Measurements from ENCODE around the gene POU2F1. TPM values are rescaled to one million over a fixed set of nuclear protein-coding genes. Genes with fewer than 3 reads are reported as not detected.

POU2F1 gene
- total RNA-seq, 1 experiment from 2014 or later: 25.0 TPM

- Histone ChIP-seq H3K27ac (ENCODE audit: low read depth, low read length, poor library complexity, severe bottlenecking) (no peak overlapping the region), H3K4me1 (ENCODE audit: insufficient read depth, low read length, poor library complexity, severe bottlenecking) (peaks cover 44% of the 10 kb centered on the region), H3K27me3 (replicated peaks; ENCODE audit: insufficient read depth, low read depth, low read length, poor library complexity) (no peaks in the 10 kb centered on the region), H3K4me3 (ENCODE audit: low read depth, low read length, poor library complexity, severe bottlenecking) (no peak overlapping the region), H3K36me3 (ENCODE audit: insufficient read depth, low read length, poor library complexity, severe bottlenecking) (no peaks in the 10 kb centered on the region), H3K9me3 (ENCODE audit: low read depth, low read length, poor library complexity, severe bottlenecking) (no peaks in the 10 kb centered on the region)
- BruUV-seq (replicated peaks): no TSS peak
- POLR2A ChIA-PET (ENCODE audit: low non-redundant PET): no interaction called here
- CTCF ChIA-PET: no interaction called here
- DNase-seq (ENCODE audit: low spot score): no peak
- intact Hi-C loops (cut with micrococcal nuclease; ENCODE audit: unreplicated experiment): no loop called here
- TF ChIP-seq, protein P1, sequence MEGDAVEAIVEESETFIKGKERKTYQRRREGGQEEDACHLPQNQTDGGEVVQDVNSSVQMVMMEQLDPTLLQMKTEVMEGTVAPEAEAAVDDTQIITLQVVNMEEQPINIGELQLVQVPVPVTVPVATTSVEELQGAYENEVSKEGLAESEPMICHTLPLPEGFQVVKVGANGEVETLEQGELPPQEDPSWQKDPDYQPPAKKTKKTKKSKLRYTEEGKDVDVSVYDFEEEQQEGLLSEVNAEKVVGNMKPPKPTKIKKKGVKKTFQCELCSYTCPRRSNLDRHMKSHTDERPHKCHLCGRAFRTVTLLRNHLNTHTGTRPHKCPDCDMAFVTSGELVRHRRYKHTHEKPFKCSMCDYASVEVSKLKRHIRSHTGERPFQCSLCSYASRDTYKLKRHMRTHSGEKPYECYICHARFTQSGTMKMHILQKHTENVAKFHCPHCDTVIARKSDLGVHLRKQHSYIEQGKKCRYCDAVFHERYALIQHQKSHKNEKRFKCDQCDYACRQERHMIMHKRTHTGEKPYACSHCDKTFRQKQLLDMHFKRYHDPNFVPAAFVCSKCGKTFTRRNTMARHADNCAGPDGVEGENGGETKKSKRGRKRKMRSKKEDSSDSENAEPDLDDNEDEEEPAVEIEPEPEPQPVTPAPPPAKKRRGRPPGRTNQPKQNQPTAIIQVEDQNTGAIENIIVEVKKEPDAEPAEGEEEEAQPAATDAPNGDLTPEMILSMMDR (conservative IDR thresholded peaks at IDR 0.05; ENCODE audit: low read depth, low read length): no peak
- TF ChIP-seq EZH2 (IDR thresholded peaks at IDR 0.05; ENCODE audit: borderline replicate concordance, low read depth, low read length, poor library complexity, severe bottlenecking): no peak
Observed at GRCh38 chr1:167175901-167176300, 44.8 kb upstream of the POU2F1 start.

DNA sequence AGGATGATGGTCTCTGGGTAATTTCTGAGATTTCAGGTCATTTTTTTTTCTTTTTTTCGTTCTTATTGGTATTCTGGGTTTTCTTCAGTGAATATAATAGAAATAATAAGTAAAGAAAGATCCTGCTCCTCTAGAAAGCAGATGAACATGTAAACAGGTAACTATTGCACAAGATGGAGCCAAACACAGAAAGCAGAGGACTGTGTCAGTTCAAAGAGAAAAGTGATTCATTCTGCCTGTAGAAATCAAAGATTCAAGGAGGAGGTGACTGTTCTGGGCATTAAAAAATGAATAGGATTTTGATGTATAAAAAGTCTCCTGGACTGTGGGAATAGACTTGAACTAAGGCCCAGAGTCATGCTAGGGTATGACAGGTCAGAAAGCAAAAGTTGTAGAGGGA, 41.9 kb upstream of the POU2F1 start:
- TF ChIP-seq, protein P1 (conservative IDR thresholded peaks at IDR 0.05; ENCODE audit: low read depth, low read length): no peak
- TF ChIP-seq EZH2 (IDR thresholded peaks at IDR 0.05; ENCODE audit: borderline replicate concordance, low read depth, low read length, poor library complexity, severe bottlenecking): no peak
- intact Hi-C loops (cut with micrococcal nuclease; ENCODE audit: unreplicated experiment): no loop called here
- Histone ChIP-seq H3K27me3 (replicated peaks; ENCODE audit: insufficient read depth, low read depth, low read length, poor library complexity) (no peaks in the 10 kb centered on the region), H3K9me3 (ENCODE audit: low read depth, low read length, poor library complexity, severe bottlenecking) (no peaks in the 10 kb centered on the region), H3K4me1 (ENCODE audit: insufficient read depth, low read length, poor library complexity, severe bottlenecking) (peaks cover 32% of the 10 kb centered on the region), H3K36me3 (ENCODE audit: insufficient read depth, low read length, poor library complexity, severe bottlenecking) (no peaks in the 10 kb centered on the region), H3K27ac (ENCODE audit: low read depth, low read length, poor library complexity, severe bottlenecking) (no peak overlapping the region), H3K4me3 (ENCODE audit: low read depth, low read length, poor library complexity, severe bottlenecking) (no peak overlapping the region)
- CTCF ChIA-PET: no interaction called here
- DNase-seq (ENCODE audit: low spot score): no peak
- POLR2A ChIA-PET (ENCODE audit: low non-redundant PET): no interaction called here
- BruUV-seq (replicated peaks): no TSS peak

- no TSS peak for BruUV-seq (replicated peaks)
- no peaks in the 10 kb centered on the region for H3K9me3 ChIP-seq (ENCODE audit: low read depth, low read length, poor library complexity, severe bottlenecking)
- TF ChIP-seq, protein P1 (conservative IDR thresholded peaks at IDR 0.05; ENCODE audit: low read depth, low read length): no peak
- TF ChIP-seq EZH2 (IDR thresholded peaks at IDR 0.05; ENCODE audit: borderline replicate concordance, low read depth, low read length, poor library complexity, severe bottlenecking): no peak
- peaks cover 6% of the 10 kb centered on the region for H3K4me1 ChIP-seq (ENCODE audit: insufficient read depth, low read length, poor library complexity, severe bottlenecking)
- no peak for DNase-seq (ENCODE audit: low spot score)
- intact Hi-C loops (cut with micrococcal nuclease; ENCODE audit: unreplicated experiment): no loop called here
- no peaks in the 10 kb centered on the region for H3K36me3 ChIP-seq (ENCODE audit: insufficient read depth, low read length, poor library complexity, severe bottlenecking)
- H3K27me3 ChIP-seq (replicated peaks; ENCODE audit: insufficient read depth, low read depth, low read length, poor library complexity): no peaks in the 10 kb centered on the region
- no peak overlapping the region for H3K27ac ChIP-seq (ENCODE audit: low read depth, low read length, poor library complexity, severe bottlenecking)
- H3K4me3 ChIP-seq (ENCODE audit: low read depth, low read length, poor library complexity, severe bottlenecking): no peak overlapping the region
- POLR2A ChIA-PET (ENCODE audit: low non-redundant PET): no interaction called here
- CTCF ChIA-PET: no interaction called here
Observed at GRCh38 chr1:167182571-167183320, 37.9 kb upstream of the POU2F1 start.
